Osteoblast (primary cell): ENCODE results near the gene PI4KB. TPM values are rescaled to one million over a fixed set of nuclear protein-coding genes. Genes with fewer than 3 reads are reported as not detected.

ENCODE experiments used
- DNase-seq: peaks from one replicate; pipeline ENCODE4 v3.0.0; 2011; ENCODE audit warnings: low spot score, mixed read lengths; ENCODE audit not compliant: insufficient read length; ENCODE audit errors: missing footprints
- H2AFZ ChIP-seq: 2 replicates; pipeline ENCODE4 v1.6.0; 2011; ENCODE audit warnings: mild to moderate bottlenecking, low read length
- H3K27ac ChIP-seq: 2 replicates; pipeline ENCODE4 v1.5.1; 2011; ENCODE audit warnings: mild to moderate bottlenecking, low read depth, low read length, moderate library complexity
- H3K27me3 ChIP-seq: 2 replicates; pipeline ENCODE4 v1.6.0; 2012; ENCODE audit warnings: mild to moderate bottlenecking, control low read depth, inconsistent platforms, low read length, moderate library complexity; ENCODE audit not compliant: insufficient read depth
- H3K36me3 ChIP-seq: 2 replicates; pipeline ENCODE4 v1.5.1; 2011; ENCODE audit warnings: mild to moderate bottlenecking, low read length, control low read depth, moderate library complexity; ENCODE audit not compliant: insufficient read depth
- H3K4me1 ChIP-seq: 2 replicates; pipeline ENCODE4 v1.5.1; 2011; ENCODE audit warnings: mild to moderate bottlenecking, low read length, control low read depth, moderate library complexity; ENCODE audit not compliant: insufficient read depth
- H3K4me2 ChIP-seq: 2 replicates; pipeline ENCODE4 v1.6.0; 2011; ENCODE audit warnings: mild to moderate bottlenecking, low read length; ENCODE audit not compliant: insufficient read depth
- H3K4me3 ChIP-seq: fragments of 200-600 bp; sonication (generic); 3 replicates; pipeline ENCODE4 v1.5.1; 2012; ENCODE audit warnings: mild to moderate bottlenecking, low read length, inconsistent platforms; ENCODE audit not compliant: insufficient read depth
- H3K79me2 ChIP-seq: 2 replicates; pipeline ENCODE4 v1.6.0; 2012; ENCODE audit warnings: mild to moderate bottlenecking, low read length, control low read depth, inconsistent platforms; ENCODE audit not compliant: insufficient read depth
- H3K9me3 ChIP-seq: 2 replicates; pipeline ENCODE4 v1.5.1; 2011; ENCODE audit warnings: low read depth, low read length, control low read depth
- H4K20me1 ChIP-seq: 2 replicates; pipeline ENCODE4 v1.6.0; 2012; ENCODE audit warnings: mild to moderate bottlenecking, low read length, control low read depth; ENCODE audit not compliant: insufficient read depth
- CTCF ChIP-seq: IDR thresholded peaks from 2 replicates; pipeline ENCODE4 v1.5.1; 2011; ENCODE audit warnings: mild to moderate bottlenecking, low read depth, low read length, moderate library complexity; ENCODE audit errors: extremely low read depth
- total RNA-seq: library from RNA; depleted of rRNA; stranded (reverse); fragments of >200 nt; gene quantifications from 2 replicates; pipeline ENCODE4 v1.2.3, GENCODE V29; 2012

The PI4KB gene
- total RNA-seq, 1 donor, result 43.8 TPM

DNA sequence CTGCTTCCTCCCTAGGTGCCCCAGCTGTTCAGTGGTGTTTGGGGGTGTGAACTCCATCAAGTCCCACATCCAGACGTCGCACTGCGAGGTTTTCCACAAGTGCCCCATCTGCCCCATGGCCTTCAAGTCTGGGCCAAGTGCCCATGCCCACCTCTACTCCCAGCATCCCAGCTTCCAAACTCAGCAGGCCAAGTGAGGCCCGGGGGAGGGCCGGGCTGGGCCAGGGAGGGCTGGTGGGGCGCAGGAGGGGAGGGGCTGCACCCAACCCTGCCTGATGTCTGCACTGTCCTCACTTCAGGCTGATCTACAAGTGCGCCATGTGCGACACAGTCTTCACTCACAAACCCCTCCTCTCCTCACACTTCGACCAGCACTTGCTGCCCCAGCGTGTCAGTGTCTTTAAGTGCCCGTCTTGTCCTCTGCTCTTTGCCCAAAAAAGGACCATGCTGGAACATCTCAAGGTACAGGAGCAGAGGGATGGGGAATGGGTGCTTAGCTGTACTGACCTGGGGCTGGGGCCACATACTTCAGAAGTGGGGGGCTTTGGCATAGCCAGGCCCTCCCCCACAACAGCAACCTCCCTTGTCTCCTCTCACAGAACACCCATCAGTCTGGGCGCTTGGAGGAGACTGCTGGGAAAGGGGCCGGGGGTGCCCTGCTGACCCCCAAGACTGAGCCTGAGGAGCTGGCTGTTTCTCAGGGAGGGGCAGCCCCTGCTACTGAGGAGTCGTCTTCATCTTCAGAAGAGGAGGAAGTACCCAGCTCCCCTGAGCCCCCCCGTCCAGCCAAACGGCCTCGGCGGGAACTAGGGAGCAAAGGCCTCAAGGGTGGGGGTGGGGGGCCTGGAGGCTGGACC, 37.9 kb downstream of the PI4KB start:
- no peak overlapping the region for H3K4me3 ChIP-seq
- H4K20me1 ChIP-seq, result peaks cover 16% of the 10 kb centered on the region
- H3K27ac ChIP-seq, result no peak overlapping the region
- no peaks in the 10 kb centered on the region for H3K4me1 ChIP-seq
- peaks cover 76% of the 10 kb centered on the region for H3K36me3 ChIP-seq
- no peaks in the 10 kb centered on the region for H3K9me3 ChIP-seq
- no peak overlapping the region for H3K4me2 ChIP-seq
- peak; percentile 80 for DNase-seq
- no peak for TF ChIP-seq CTCF
- no peak overlapping the region for H2AFZ ChIP-seq
- peaks cover 22% of the 10 kb centered on the region for H3K79me2 ChIP-seq
- no peaks in the 10 kb centered on the region for H3K27me3 ChIP-seq

DNA sequence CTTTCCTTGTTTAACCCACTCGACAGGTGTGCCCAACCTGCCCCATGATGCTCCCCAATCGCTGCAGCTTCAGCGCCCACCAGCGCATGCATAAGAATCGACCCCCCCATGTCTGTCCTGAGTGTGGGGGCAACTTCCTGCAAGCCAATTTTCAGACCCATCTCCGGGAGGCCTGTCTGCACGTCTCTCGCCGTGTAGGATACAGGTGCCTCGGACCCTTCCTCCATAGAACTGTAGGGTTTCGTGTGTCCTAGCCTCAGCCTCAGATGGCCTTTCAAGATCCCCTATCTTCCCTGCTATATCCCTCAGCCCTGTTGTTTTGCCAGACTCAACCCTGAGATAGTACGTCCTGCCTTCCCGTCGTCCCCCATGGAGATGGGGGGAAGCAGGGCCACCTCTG, 38.7 kb downstream of the PI4KB start:
- no peak for DNase-seq
- TF ChIP-seq CTCF, result no peak
- H2AFZ ChIP-seq, result no peak overlapping the region
- no peak overlapping the region for H3K27ac ChIP-seq
- H3K4me1 ChIP-seq, result peaks cover 3% of the 10 kb centered on the region
- no peak overlapping the region for H3K4me2 ChIP-seq
- H3K27me3 ChIP-seq, result no peaks in the 10 kb centered on the region
- peaks cover 69% of the 10 kb centered on the region for H3K36me3 ChIP-seq
- H3K79me2 ChIP-seq, result peaks cover 31% of the 10 kb centered on the region
- no peaks in the 10 kb centered on the region for H3K9me3 ChIP-seq
- no peak overlapping the region for H3K4me3 ChIP-seq
- peaks cover 24% of the 10 kb centered on the region for H4K20me1 ChIP-seq

DNA sequence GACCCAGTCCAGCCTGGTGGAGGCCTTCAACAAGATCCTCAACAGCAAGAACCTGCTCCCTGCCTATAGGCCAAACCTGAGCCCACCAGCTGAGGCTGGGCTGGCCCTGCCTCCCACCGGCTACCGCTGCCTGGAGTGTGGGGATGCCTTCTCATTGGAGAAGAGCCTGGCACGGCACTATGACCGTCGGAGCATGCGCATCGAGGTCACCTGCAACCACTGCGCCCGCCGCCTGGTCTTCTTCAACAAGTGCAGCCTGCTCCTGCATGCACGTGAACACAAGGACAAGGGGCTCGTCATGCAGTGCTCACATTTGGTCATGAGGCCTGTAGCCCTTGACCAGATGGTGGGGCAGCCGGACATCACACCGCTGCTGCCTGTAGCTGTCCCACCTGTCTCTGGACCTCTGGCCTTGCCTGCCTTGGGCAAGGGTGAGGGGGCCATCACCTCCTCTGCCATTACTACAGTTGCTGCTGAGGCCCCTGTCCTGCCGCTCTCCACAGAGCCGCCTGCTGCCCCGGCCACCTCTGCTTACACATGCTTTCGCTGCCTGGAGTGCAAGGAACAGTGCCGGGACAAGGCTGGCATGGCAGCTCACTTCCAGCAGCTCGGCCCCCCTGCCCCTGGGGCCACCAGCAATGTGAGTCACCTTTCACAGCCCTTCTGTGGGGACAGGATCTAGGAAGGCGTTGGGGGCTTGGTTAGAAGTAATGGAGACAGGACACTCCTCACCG, 39.3 kb downstream of the PI4KB start:
- Histone ChIP-seq H3K36me3 (peaks cover 66% of the 10 kb centered on the region), H3K4me3 (no peak overlapping the region), H3K4me1 (peaks cover 4% of the 10 kb centered on the region), H4K20me1 (peaks cover 24% of the 10 kb centered on the region), H3K27ac (no peak overlapping the region), H3K4me2 (no peak overlapping the region), H3K79me2 (peaks cover 36% of the 10 kb centered on the region), H3K27me3 (no peaks in the 10 kb centered on the region), H3K9me3 (no peaks in the 10 kb centered on the region), H2AFZ (no peak overlapping the region)
- no peak for TF ChIP-seq CTCF
- peak; percentile 81 for DNase-seq

- TF ChIP-seq CTCF, result no peak
Observed at GRCh38 chr1:151287341-151287699, 39.9 kb downstream of the PI4KB start.

More at GRCh38 chr1:151287341-151287699, 39.9 kb downstream of the PI4KB start:
- Histone ChIP-seq H3K27ac (no peak overlapping the region), H3K27me3 (no peaks in the 10 kb centered on the region), H4K20me1 (peaks cover 24% of the 10 kb centered on the region), H3K79me2 (peaks cover 42% of the 10 kb centered on the region), H3K36me3 (peaks cover 59% of the 10 kb centered on the region), H3K9me3 (no peaks in the 10 kb centered on the region), H3K4me3 (no peak overlapping the region), H2AFZ (no peak overlapping the region), H3K4me1 (peaks cover 4% of the 10 kb centered on the region), H3K4me2 (no peak overlapping the region)
- no peak for DNase-seq
